Measurements from ENCODE around the gene SLC4A8. TPM values are rescaled to one million over a fixed set of nuclear protein-coding genes. Genes with fewer than 3 reads are reported as not detected.

The SLC4A8 gene
- total and polyA plus RNA-seq, 9 of the 15 experiments (the other 6 are each of a cell fraction or from before 2014, with no cell fraction given), result 0.04 to 1.5 (median 0.12) TPM; not detected in 2

- TF ChIP-seq KDM1A (IDR thresholded peaks at IDR 0.05) (peak; percentile 73 to 86), ETV6 (IDR thresholded peaks at IDR 0.05; ENCODE audit: borderline replicate concordance in 1 of 2, low read depth in 2 of 2, low read length in 1 of 2) (no peak), ETV6 (CRISPR knock-in tag; IDR thresholded peaks at IDR 0.05; ENCODE audit: borderline replicate concordance) (no peak), TRIM24 (IDR thresholded peaks at IDR 0.05) (peak in 1 of 2 experiments; percentile 82; a peak in 2 of 4 replicates), TOE1 (IDR thresholded peaks at IDR 0.05; ENCODE audit: borderline replicate concordance) (no peak), TOE1 (CRISPR knock-in tag; IDR thresholded peaks at IDR 0.05; ENCODE audit: borderline replicate concordance, low read depth) (0 out of 2 replicates have a peak, but pooled peaks have one; percentile 40), AFF4 (CRISPR knock-in tag; IDR thresholded peaks at IDR 0.05) (no peak), ZBTB1 (CRISPR knock-in tag; IDR thresholded peaks at IDR 0.05; ENCODE audit: borderline replicate concordance, low read depth) (no peak), NCOA1 (IDR thresholded peaks at IDR 0.05; ENCODE audit: low read depth) (peak; percentile 61), PML (IDR thresholded peaks at IDR 0.05; ENCODE audit: low read length) (peak; percentile 79), JUND (IDR thresholded peaks at IDR 0.05; ENCODE audit: borderline replicate concordance, low read depth, low read length) (peak; percentile 59; the same call in 1 of the 2 replicates), JUND (tag; IDR thresholded peaks at IDR 0.05; ENCODE audit: borderline replicate concordance, low read depth, low read length) (peak; percentile 48; the same call in 2 of the 3 replicates), YY1 (IDR thresholded peaks at IDR 0.05; ENCODE audit: borderline replicate concordance in 1 of 3, control insufficient read depth in 1 of 3, extremely low read depth in 1 of 3, insufficient read depth in 3 of 3, insufficient read length in 1 of 3, insufficient replicate concordance in 2 of 3, low read depth in 1 of 3, low read length in 2 of 3) (no peak), JUNB (CRISPR knock-in tag; conservative IDR thresholded peaks at IDR 0.05) (no peak), FOXP4 (CRISPR knock-in tag; IDR thresholded peaks at IDR 0.05; ENCODE audit: borderline replicate concordance) (no peak), CBFA2T3 (IDR thresholded peaks at IDR 0.05) (peak; percentile 93), BDP1 (IDR thresholded peaks at IDR 0.05; ENCODE audit: insufficient read depth, insufficient read length) (no peak), XRCC5 (IDR thresholded peaks at IDR 0.05; ENCODE audit: low read depth, low read length) (0 out of 2 replicates have a peak, but pooled peaks have one; percentile 59)
Observed at GRCh38 chr12:51395283-51396230, 29.1 kb upstream of the SLC4A8 start (continued).

All from K562 (cell line).